ENCODE measurements around the gene ETHE1.

GRCh38 chr19:43545276-43545675 is 18.3 kb upstream of the ETHE1 start:
- TF ChIP-seq CTCF (IDR thresholded peaks at IDR 0.05; ENCODE audit: low read length) = no peak
- TF ChIP-seq EZH2 (IDR thresholded peaks at IDR 0.05; ENCODE audit: borderline replicate concordance, low read length) = no peak
